Muscle of leg (tissue), 11 donors: Measurements from ENCODE around the gene CD48. TPM values are rescaled to one million over a fixed set of nuclear protein-coding genes. Genes with fewer than 3 reads are reported as not detected.
A peak's percentile ranks its signal among the peaks of the same experiment; 100 is the strongest.

ENCODE experiments used
- DNase-seq: peaks from one replicate; pipeline ENCODE4 v3.0.0; 2013
- H3K27ac ChIP-seq: one replicate; pipeline ENCODE4 v1.5.1; 2013; ENCODE audit warnings: mild to moderate bottlenecking, low read length, control low read depth
- H3K27me3 ChIP-seq: one replicate; pipeline ENCODE4 v1.6.1; 2013; ENCODE audit warnings: low read length; ENCODE audit not compliant: control insufficient read depth, insufficient read depth
- H3K36me3 ChIP-seq: one replicate; pipeline ENCODE4 v1.6.1; 2013; ENCODE audit warnings: low read length; ENCODE audit not compliant: control insufficient read depth, insufficient read depth
- H3K4me1 ChIP-seq: one replicate; pipeline ENCODE4 v1.6.1; 2013; ENCODE audit warnings: low read length; ENCODE audit not compliant: control insufficient read depth, insufficient read depth
- H3K4me3 ChIP-seq: one replicate; pipeline ENCODE4 v1.5.1; 2013; ENCODE audit warnings: low read length, control low read depth
- H3K9me3 ChIP-seq: replicated peaks from 2 replicates; pipeline ENCODE4 v1.6.1; 2013; ENCODE audit warnings: low read depth, low read length; ENCODE audit not compliant: control insufficient read depth
- WGBS: methylation state at CpG from one replicate; pipeline ENCODE4 v1.1.5; 2013; ENCODE audit warnings: missing lambda C conversion rate; ENCODE audit not compliant: insufficient coverage; 5-methylcytosine and 5-hydroxymethylcytosine counted together
- polyA plus RNA-seq, 8 donors: library from polyadenylated mRNA; unstranded; fragments of 120-200 nt; gene quantifications; one replicate each; pipeline versions ENCODE4 v1.2.1 to v1.2.3, GENCODE V29; 2013; ENCODE audit warnings: inconsistent platforms in 1 of 8, low replicate concordance in 1 of 8; ENCODE audit not compliant: insufficient read length in 8 of 8, insufficient read depth in 1 of 8
- total RNA-seq: library from RNA; stranded (reverse); fragments of 120-200 nt; gene quantifications from one replicate; pipeline ENCODE4 v1.2.4, GENCODE V29; 2013

Gene CD48
- total and polyA plus RNA-seq, 9 donors: 1.1 to 2.0 (median 1.3) TPM

GRCh38 chr1:160636076-160636475 is 75.5 kb downstream of the CD48 start:
- H3K4me1 ChIP-seq: no peaks in the 10 kb centered on the region
- H3K27me3 ChIP-seq: no peaks in the 10 kb centered on the region
- H3K4me3 ChIP-seq: no peak overlapping the region
- DNase-seq: no peak
- H3K36me3 ChIP-seq: no peaks in the 10 kb centered on the region
- no peak overlapping the region for H3K27ac ChIP-seq
- H3K9me3 ChIP-seq: no peaks in the 10 kb centered on the region
- 71% methylated on average over 4 of the region's 4 CpGs for WGBS

GRCh38 chr1:160634543-160635491 is 76.8 kb downstream of the CD48 start:
- peaks cover 2% of the 10 kb centered on the region for H3K4me1 ChIP-seq
- no peak overlapping the region for H3K4me3 ChIP-seq
- 90% methylated on average over 3 of the region's 17 CpGs for whole genome bisulfite sequencing
- DNase-seq: no peak
- no peaks in the 10 kb centered on the region for H3K36me3 ChIP-seq
- no peaks in the 10 kb centered on the region for H3K27me3 ChIP-seq
- no peaks in the 10 kb centered on the region for H3K9me3 ChIP-seq
- H3K27ac ChIP-seq: no peak overlapping the region

- Histone ChIP-seq H3K27me3 (no peaks in the 10 kb centered on the region), H3K4me1 (peaks cover 8% of the 10 kb centered on the region), H3K27ac (no peak overlapping the region), H3K36me3 (no peaks in the 10 kb centered on the region), H3K9me3 (no peaks in the 10 kb centered on the region), H3K4me3 (no peak overlapping the region)
- DNase-seq: no peak
- WGBS: no CpG with 5 or more reads among the region's 2 CpGs
These were observed 78.2 kb downstream of the CD48 start for GRCh38 chr1:160633330-160633903.

GRCh38 chr1:160631983-160632625 is 79.5 kb downstream of the CD48 start:
- Histone ChIP-seq H3K4me3 (no peak overlapping the region), H3K27ac (no peak overlapping the region), H3K4me1 (peaks cover 8% of the 10 kb centered on the region), H3K27me3 (no peaks in the 10 kb centered on the region), H3K9me3 (no peaks in the 10 kb centered on the region), H3K36me3 (no peaks in the 10 kb centered on the region)
- DNase-seq: no peak
- 100% methylated on average over 1 of the region's 6 CpGs for WGBS

- Histone ChIP-seq H3K27me3 (no peaks in the 10 kb centered on the region), H3K27ac (no peak overlapping the region), H3K9me3 (no peaks in the 10 kb centered on the region), H3K4me1 (peaks cover 8% of the 10 kb centered on the region), H3K36me3 (no peaks in the 10 kb centered on the region), H3K4me3 (no peak overlapping the region)
- peak; percentile 11 for DNase-seq
- 80% methylated on average over 3 of the region's 9 CpGs for WGBS
These were observed 80.8 kb downstream of the CD48 start for GRCh38 chr1:160630523-160631451.

- Histone ChIP-seq H3K27me3 (no peaks in the 10 kb centered on the region), H3K4me3 (no peak overlapping the region), H3K27ac (no peak overlapping the region), H3K9me3 (no peaks in the 10 kb centered on the region), H3K36me3 (no peaks in the 10 kb centered on the region), H3K4me1 (peaks cover 8% of the 10 kb centered on the region)
- 59% methylated on average over 14 of the region's 19 CpGs for WGBS
- peak; percentile 73 for DNase-seq
These were observed 82.1 kb downstream of the CD48 start for GRCh38 chr1:160629286-160630210.

- Histone ChIP-seq H3K4me1 (peaks cover 8% of the 10 kb centered on the region), H3K36me3 (no peaks in the 10 kb centered on the region), H3K4me3 (no peak overlapping the region), H3K27me3 (no peaks in the 10 kb centered on the region), H3K9me3 (no peaks in the 10 kb centered on the region), H3K27ac (no peak overlapping the region)
- WGBS: 59% methylated on average over 4 of the region's 8 CpGs
- DNase-seq: no peak
These were observed 82.8 kb downstream of the CD48 start for GRCh38 chr1:160628799-160629263.
